Activated B cell treated with CpG ODN at 0.5 μM for 24 hours (primary cell): ENCODE measurements around the gene S100A1. TPM values are rescaled to one million over a fixed set of nuclear protein-coding genes. Genes with fewer than 3 reads are reported as not detected.
A peak's percentile ranks its signal among the peaks of the same experiment; 100 is the strongest.
"Not testable (repeated sequence)": the region's sequence is repeated elsewhere in the genome, so short reads cannot be mapped to it uniquely, and the experiment has no call there.

Experiments used
- ATAC-seq: fragments of 200-7000 bp; cut with Tn5 transposase; one replicate; pipeline ENCODE4 v1.10.0; 2021; ENCODE audit warnings: low read depth, mild to moderate bottlenecking, moderate library complexity
- CTCF ChIA-PET: fragments of 350-600 bp; sonication (Branson Sonifier 250); formaldehyde crosslinking; loops from one replicate; lab custom pipeline; 2021; ENCODE audit warnings: antibody characterized with exemption; lab: Charles Lee
- POLR2A ChIA-PET: fragments of 350-600 bp; sonication (Branson Sonifier 250); formaldehyde crosslinking; loops from one replicate; lab custom pipeline; 2021; ENCODE audit warnings: antibody characterized with exemption; lab: Charles Lee
- DNase-seq: peaks from one replicate; pipeline ENCODE4 v3.0.0; 2022
- H3K27ac Mint-ChIP-seq: one replicate; pipeline ENCODE4 v1.8.0; 2020; ENCODE audit warnings: mixed read lengths
- H3K27me3 Mint-ChIP-seq: one replicate; pipeline ENCODE4 v1.8.0; 2021; ENCODE audit warnings: mixed read lengths
- H3K36me3 Mint-ChIP-seq: one replicate; pipeline ENCODE4 v1.8.0; 2021; ENCODE audit warnings: low read depth, mixed read lengths
- H3K4me1 Mint-ChIP-seq: one replicate; pipeline ENCODE4 v1.8.0; 2021; ENCODE audit warnings: mixed read lengths
- H3K4me3 Mint-ChIP-seq: one replicate; pipeline ENCODE4 v1.8.0; 2020; ENCODE audit warnings: mild to moderate bottlenecking, mixed read lengths
- H3K9me3 Mint-ChIP-seq: one replicate; pipeline ENCODE4 v1.8.0; 2020; ENCODE audit warnings: mixed read lengths
- intact Hi-C: fragments of 100-400 bp; cut with micrococcal nuclease; formaldehyde crosslinking; loops from one replicate; pipeline ENCODE4 v1.15.1; 2024
- total RNA-seq: library from RNA; stranded (reverse); gene quantifications from 2 replicates; pipeline ENCODE4 v1.2.3, GENCODE V29; 2022
- TF ChIP-seq, protein P1 (sequence below): fragments of 200-600 bp; IDR thresholded peaks from one replicate; pipeline ENCODE4 v1.8.0; 2022; ENCODE audit warnings: antibody characterized with exemption, mild to moderate bottlenecking

The S100A1 gene
- total RNA-seq, 1 donor from 2014 or later: 0.31 TPM

GRCh38 chr1:153635872-153636271 lies 7.6 kb downstream of the S100A1 start:
- CTCF ChIA-PET: interaction anchor here (0.7 to 2.7 kb wide), 2 partner anchors 63 to 92 kb away, joined by 3 to 33 read pairs; no protein-coding TSS in a partner anchor
- intact Hi-C loops: loop anchor here (2.0 kb wide), 2 partner anchors 103 to 125 kb away; no protein-coding TSS in a partner anchor
- ATAC-seq (no peak), DNase-seq (no peak)
- Mint-ChIP-seq H3K36me3 (peaks cover 65% of the 10 kb centered on the region), H3K27me3 (no peaks in the 10 kb centered on the region), H3K4me1 (peaks cover 39% of the 10 kb centered on the region), H3K4me3 (peak overlapping the region; percentile 83), H3K27ac (peak overlapping the region; percentile 56), H3K9me3 (no peaks in the 10 kb centered on the region)
- POLR2A ChIA-PET: interaction anchor here (0.8 to 2.7 kb wide), 4 partner anchors 31 to 358 kb away, joined by 3 to 138 read pairs (median 20); partner anchors contain the start of gene S100A6
- TF ChIP-seq, protein P1, sequence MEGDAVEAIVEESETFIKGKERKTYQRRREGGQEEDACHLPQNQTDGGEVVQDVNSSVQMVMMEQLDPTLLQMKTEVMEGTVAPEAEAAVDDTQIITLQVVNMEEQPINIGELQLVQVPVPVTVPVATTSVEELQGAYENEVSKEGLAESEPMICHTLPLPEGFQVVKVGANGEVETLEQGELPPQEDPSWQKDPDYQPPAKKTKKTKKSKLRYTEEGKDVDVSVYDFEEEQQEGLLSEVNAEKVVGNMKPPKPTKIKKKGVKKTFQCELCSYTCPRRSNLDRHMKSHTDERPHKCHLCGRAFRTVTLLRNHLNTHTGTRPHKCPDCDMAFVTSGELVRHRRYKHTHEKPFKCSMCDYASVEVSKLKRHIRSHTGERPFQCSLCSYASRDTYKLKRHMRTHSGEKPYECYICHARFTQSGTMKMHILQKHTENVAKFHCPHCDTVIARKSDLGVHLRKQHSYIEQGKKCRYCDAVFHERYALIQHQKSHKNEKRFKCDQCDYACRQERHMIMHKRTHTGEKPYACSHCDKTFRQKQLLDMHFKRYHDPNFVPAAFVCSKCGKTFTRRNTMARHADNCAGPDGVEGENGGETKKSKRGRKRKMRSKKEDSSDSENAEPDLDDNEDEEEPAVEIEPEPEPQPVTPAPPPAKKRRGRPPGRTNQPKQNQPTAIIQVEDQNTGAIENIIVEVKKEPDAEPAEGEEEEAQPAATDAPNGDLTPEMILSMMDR: no peak

GRCh38 chr1:153636312-153636711 lies 8.1 kb downstream of the S100A1 start:
- TF ChIP-seq, protein P1: no peak
- Mint-ChIP-seq H3K4me1 (peaks cover 41% of the 10 kb centered on the region), H3K27ac (no peak overlapping the region), H3K9me3 (no peaks in the 10 kb centered on the region), H3K27me3 (no peaks in the 10 kb centered on the region), H3K4me3 (peak overlapping the region; percentile 11), H3K36me3 (peaks cover 69% of the 10 kb centered on the region)
- DNase-seq: no peak
- CTCF ChIA-PET: no interaction called here
- intact Hi-C loops: no loop called here
- ATAC-seq: no peak
- POLR2A ChIA-PET: no interaction called here

DNA sequence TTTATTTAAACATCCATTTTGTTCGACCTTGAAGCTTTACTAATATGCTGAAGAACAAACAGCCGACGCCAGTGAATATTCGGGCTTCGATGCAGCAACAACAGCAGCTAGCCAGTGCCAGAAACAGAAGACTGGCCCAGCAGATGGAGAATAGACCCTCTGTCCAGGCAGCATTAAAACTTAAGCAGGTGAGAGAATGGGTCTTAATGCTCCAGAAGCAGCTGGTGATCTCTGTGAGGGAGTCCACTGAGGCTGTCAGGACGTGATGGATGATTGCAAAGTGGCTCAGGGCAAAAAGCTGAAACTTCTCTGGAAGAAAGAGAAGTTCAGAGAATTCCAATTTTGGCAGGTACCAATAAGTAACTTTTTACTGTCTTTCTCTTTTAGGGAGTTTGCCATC lies 10.0 kb downstream of the S100A1 start:
- ATAC-seq (no peak), DNase-seq (no peak)
- TF ChIP-seq, protein P1: no peak
- Mint-ChIP-seq H3K36me3 (peaks cover 84% of the 10 kb centered on the region), H3K4me1 (peaks cover 35% of the 10 kb centered on the region), H3K27me3 (no peaks in the 10 kb centered on the region), H3K27ac (no peak overlapping the region), H3K4me3 (no peak overlapping the region), H3K9me3 (no peaks in the 10 kb centered on the region)
- CTCF ChIA-PET: interaction anchor here (0.8 to 1.8 kb wide), 4 partner anchors 11 to 128 kb away, joined by 3 to 10 read pairs (median 4); partner anchors contain the start of gene S100A13
- POLR2A ChIA-PET: interaction anchor here (0.6 to 1.9 kb wide), 6 partner anchors 20 to 660 kb away, joined by 3 to 10 read pairs (median 5); partner anchors contain the start of gene SNAPIN
- intact Hi-C loops: no loop called here

GRCh38 chr1:153639280-153639679 lies 11.0 kb downstream of the S100A1 start:
- POLR2A ChIA-PET: interaction anchor here (0.7 to 2.1 kb wide), 4 partner anchors 13 to 103 kb away, joined by 5 to 8 read pairs (median 6); partner anchors contain the start of genes S100A6 and SNAPIN
- CTCF ChIA-PET: interaction anchor here (1.5 to 2.6 kb wide), 2 partner anchors 67 to 106 kb away, joined by 3 to 8 read pairs; no protein-coding TSS in a partner anchor
- Mint-ChIP-seq H3K4me1 (peaks cover 30% of the 10 kb centered on the region), H3K4me3 (no peak overlapping the region), H3K27me3 (no peaks in the 10 kb centered on the region), H3K9me3 (no peaks in the 10 kb centered on the region), H3K27ac (no peak overlapping the region), H3K36me3 (peaks cover 87% of the 10 kb centered on the region)
- no peak for ATAC-seq
- TF ChIP-seq, protein P1: no peak
- intact Hi-C loops: no loop called here
- DNase-seq: no peak

DNA sequence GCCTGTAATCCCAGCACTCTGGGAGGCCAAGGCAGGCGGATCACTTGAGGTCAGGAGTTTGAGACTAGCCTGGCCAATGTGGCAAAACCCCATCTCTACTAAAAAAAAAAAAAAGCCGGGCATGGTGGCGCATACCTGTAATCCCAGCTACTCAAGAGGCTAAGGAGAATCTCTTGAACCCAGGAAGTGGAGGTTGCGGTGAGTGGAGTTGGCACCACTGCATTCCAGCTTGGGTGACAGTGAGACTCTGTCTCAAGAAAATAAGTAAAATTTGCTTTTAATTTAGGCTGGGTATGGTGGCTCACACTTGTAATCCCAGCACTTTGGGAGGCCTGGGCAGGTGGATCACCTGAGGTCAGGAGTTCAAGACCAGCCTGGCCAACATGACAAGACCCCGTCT lies 12.0 kb downstream of the S100A1 start:
- ATAC-seq, H3K27ac Mint-ChIP-seq, DNase-seq, intact Hi-C loops, H3K4me3 Mint-ChIP-seq, H3K9me3 Mint-ChIP-seq, H3K27me3 Mint-ChIP-seq: not testable (repeated sequence)
- ChIA-PET POLR2A (interaction anchor here (0.7 to 2.1 kb wide), 6 partner anchors 12 to 280 kb away, joined by 3 to 8 read pairs (median 4); partner anchors contain the start of gene SNAPIN), CTCF (interaction anchor here (1.5 to 2.6 kb wide), 2 partner anchors 68 to 107 kb away, joined by 3 to 8 read pairs; no protein-coding TSS in a partner anchor)
- H3K36me3 Mint-ChIP-seq: peaks cover 91% of the 10 kb centered on the region
- peaks cover 27% of the 10 kb centered on the region for H3K4me1 Mint-ChIP-seq
